K562 (cell line): ENCODE measurements around the gene P2RX3. TPM values are rescaled to one million over a fixed set of nuclear protein-coding genes. Genes with fewer than 3 reads are reported as not detected.

Experiments
- ATAC-seq: fragments of 200-7000 bp; cut with Tn5 transposase; 3 replicates; pipeline ENCODE4 v1.9.1; 2020; ENCODE audit warnings: moderate library complexity
- BruUV-seq: library from RNA; stranded (reverse); fragments of 400-500 nt; replicated peaks from 2 replicates; lab custom pipeline; 2021; lab: Mats Ljungman, UMichigan
- CTCF ChIA-PET: fragments of 300-600 bp; formaldehyde crosslinking; extraction: SDS; loops from one replicate; lab custom pipeline; 2021; ENCODE audit warnings: low intra/inter-chr PET ratio; lab: Yijun Ruan, JAX
- POLR2A ChIA-PET: fragments of 300-600, 350-650 bp; sonication (Branson Sonifier 250); formaldehyde crosslinking; extraction: SDS; loops from one replicate; lab custom pipeline; 2021; ENCODE audit warnings: antibody characterized with exemption, inconsistent platforms; lab: Yijun Ruan, JAX
- DNase-seq, 4 experiments: peaks; one replicate each; pipeline versions ENCODE4 v3.0.0 to v3.0.0-alpha.2; 2011 to 2018; ENCODE audit warnings: low spot score in 3 of 4, mixed read lengths in 3 of 4; ENCODE audit errors: extremely low read depth in 1 of 4
- FAIRE-seq: peaks from 2 replicates; lab custom pipeline; 2011; peaks lifted over from hg19 to GRCh38; lab: Jason Lieb, UNC
- H2AFZ ChIP-seq: 2 replicates; pipeline ENCODE4 v1.6.0; 2011; ENCODE audit warnings: low read depth, low read length, control low read depth, inconsistent platforms
- H3K27ac ChIP-seq: fragments of 200-600 bp; 3 replicates; pipeline ENCODE4 v1.8.0; 2011; ENCODE audit warnings: low read depth, mild to moderate bottlenecking, control low read depth, inconsistent platforms, low read length, moderate library complexity, mixed read lengths; ENCODE audit errors: extremely low read depth
- H3K27me3 ChIP-seq, 2 experiments: fragments of 300-600 bp in 1 of 2; 2 replicates in 1 of 2; 3 replicates in 1 of 2; pipeline versions ENCODE4 v1.6.0 to v1.8.0; 2011; ENCODE audit warnings: inconsistent platforms in 2 of 2, low read length in 2 of 2, mild to moderate bottlenecking in 1 of 2, mixed read lengths in 1 of 2, moderate library complexity in 1 of 2; ENCODE audit not compliant: control insufficient read depth in 2 of 2, insufficient read depth in 2 of 2
- H3K36me3 ChIP-seq: fragments of 300-600 bp; 3 replicates; pipeline ENCODE4 v1.8.0; 2011; ENCODE audit warnings: mild to moderate bottlenecking, low read length, inconsistent platforms; ENCODE audit not compliant: control insufficient read depth, insufficient read depth
- H3K4me1 ChIP-seq, 2 experiments: fragments of 200-600 bp in 1 of 2; replicated peaks in 1 of 2; 2 replicates in 1 of 2; 3 replicates in 1 of 2; pipeline versions ENCODE4 v1.5.1 to v1.8.0; 2011; ENCODE audit warnings: inconsistent platforms in 2 of 2, low read length in 2 of 2, mild to moderate bottlenecking in 1 of 2, mixed read lengths in 1 of 2, moderate library complexity in 1 of 2; ENCODE audit not compliant: control insufficient read depth in 2 of 2, insufficient read depth in 2 of 2
- H3K4me2 ChIP-seq: 2 replicates; pipeline ENCODE4 v1.6.1; 2011; ENCODE audit warnings: low read length, control low read depth, inconsistent platforms, mixed read lengths; ENCODE audit not compliant: insufficient read depth
- H3K4me3 ChIP-seq: fragments of 200-600 bp; sonication (generic), shearing (Covaris generic); 2 replicates; pipeline ENCODE4 v1.5.1; 2016; ENCODE audit warnings: control low read depth, inconsistent platforms
- H3K79me2 ChIP-seq: fragments of 200-600 bp; 3 replicates; pipeline ENCODE4 v1.8.0; 2011; ENCODE audit warnings: low read length, inconsistent platforms; ENCODE audit not compliant: control insufficient read depth, insufficient read depth
- H3K9ac ChIP-seq, 2 experiments: 2 replicates each; pipeline versions ENCODE4 v1.6.0 to v1.6.1; 2011; ENCODE audit warnings: low read depth in 2 of 2, low read length in 2 of 2, control low read depth in 1 of 2, inconsistent platforms in 1 of 2, mild to moderate bottlenecking in 1 of 2, mixed read lengths in 1 of 2; ENCODE audit not compliant: insufficient read depth in 1 of 2
- H3K9me1 ChIP-seq: one replicate; pipeline ENCODE4 v1.6.0; 2011; ENCODE audit warnings: inconsistent platforms, mild to moderate bottlenecking, low read length, moderate library complexity; ENCODE audit not compliant: control insufficient read depth, insufficient read depth
- H3K9me3 ChIP-seq: replicated peaks from 2 replicates; pipeline ENCODE4 v1.5.1; 2011; ENCODE audit warnings: low read depth, low read length, inconsistent platforms; ENCODE audit not compliant: control insufficient read depth, insufficient read depth
- H4K20me1 ChIP-seq: replicated peaks from 2 replicates; pipeline ENCODE4 v1.6.1; 2011; ENCODE audit warnings: low read length, inconsistent platforms, mixed read lengths; ENCODE audit not compliant: control insufficient read depth, insufficient read depth
- BDP1 ChIP-seq: IDR thresholded peaks from 3 replicates; pipeline ENCODE4 v1.6.1; 2011; ENCODE audit not compliant: insufficient read length, insufficient read depth
- BRCA1 ChIP-seq, 2 experiments: fragments of 450-650 bp in 1 of 2; sonication (generic) in 1 of 2; formaldehyde crosslinking in 1 of 2; IDR thresholded peaks; 2 replicates each; pipeline versions ENCODE4 v1.5.0 to v1.6.1; 2017 to 2020; ENCODE audit warnings: mild to moderate bottlenecking in 1 of 2, missing genetic modification reagents in 1 of 2
- EP400 ChIP-seq: fragments of 450-650 bp; IDR thresholded peaks from 2 replicates; pipeline ENCODE4 v1.6.1; 2017; ENCODE audit warnings: antibody characterized with exemption, mild to moderate bottlenecking, moderate library complexity
- STAG1 ChIP-seq: sonication (generic); formaldehyde crosslinking; IDR thresholded peaks from 2 replicates; pipeline ENCODE4 v1.5.0; 2020; ENCODE audit warnings: missing genetic modification reagents, borderline replicate concordance
- ZNF57 ChIP-seq: fragments of 450-650 bp; formaldehyde crosslinking; IDR thresholded peaks from 2 replicates; pipeline ENCODE4 v1.4.0; 2020; ENCODE audit warnings: mild to moderate bottlenecking, moderate library complexity
- WGBS: fragments of 100-300 bp; shearing (Covaris generic); methylation state at CpG from one replicate; pipeline ENCODE4 v1.1.6; 2016; ENCODE audit warnings: low coverage, mixed read lengths; ENCODE audit not compliant: insufficient coverage; ENCODE audit errors: missing lambda C conversion rate; 5-methylcytosine and 5-hydroxymethylcytosine counted together
- in situ Hi-C: fragments of 300-500 bp; cut with MboI; formaldehyde crosslinking; loops from 4 replicates; pipeline ENCODE4 v1.15.0; 2018; ENCODE audit warnings: inconsistent platforms, mixed read lengths
- intact Hi-C: fragments of 100-400 bp; cut with micrococcal nuclease; formaldehyde crosslinking; loops from 2 replicates; pipeline ENCODE4 v1.14.2; 2022
- polyA plus RNA-seq, 8 experiments: library from polyadenylated mRNA; depleted of rRNA in 4 of 8; stranded (reverse) in 5 of 8; unstranded in 3 of 8; fragments of >200 nt; fragmentation: Nextera tagmentation in 2 of 8; fragmentation: Illumina TruSeq in 1 of 8; extraction: Ambion mirVana in 2 of 8; extraction: Trizol in 1 of 8; gene quantifications; 2 replicates each; pipeline versions ENCODE4 v1.2.1 to v1.2.3, GENCODE V29; 2011 to 2014; ENCODE audit warnings: inconsistent platforms in 1 of 8, missing spikeins in 1 of 8
- total RNA-seq, 7 experiments: library from RNA; depleted of rRNA in 6 of 7; stranded (reverse); fragments of >200 nt in 6 of 7; fragmentation: Illumina TruSeq in 2 of 7; extraction: Trizol in 2 of 7; gene quantifications; 2 replicates each; pipeline versions ENCODE4 v1.2.1 to v1.2.3, GENCODE V29; 2011 to 2021; ENCODE audit warnings: low replicate concordance in 1 of 7

Gene P2RX3
- total and polyA plus RNA-seq, 9 of the 15 experiments (the other 6 are each of a cell fraction or from before 2014, with no cell fraction given), result not detected

- no peak overlapping the region for H3K4me2 ChIP-seq
- peaks cover 4% of the 10 kb centered on the region; the same call in 2 of the 3 replicates for H3K79me2 ChIP-seq
- TF ChIP-seq EP400 (no peak), ZNF57 (CRISPR knock-in tag) (no peak), STAG1 (CRISPR knock-in tag) (no peak), BRCA1 (IDR thresholded peaks at IDR 0.05) (no peak), BRCA1 (CRISPR knock-in tag; IDR thresholded peaks at IDR 0.05) (no peak), BDP1 (no peak)
- H3K36me3 ChIP-seq, result peaks cover 92% of the 10 kb centered on the region
- H3K4me3 ChIP-seq, result no peak overlapping the region
- WGBS, result 77% methylated on average over 4 of the region's 8 CpGs
- intact Hi-C loops, result no loop called here
- FAIRE-seq (no peak), DNase-seq (no peak), ATAC-seq (no peak)
- H3K9ac ChIP-seq, result no peak overlapping the region
- H4K20me1 ChIP-seq, result peaks cover 22% of the 10 kb centered on the region
- peaks cover 25 to 48% of the 10 kb centered on the region in 2 experiments for H3K4me1 ChIP-seq
- no TSS peak for BruUV-seq
- CTCF ChIA-PET, result no interaction called here
- H3K27me3 ChIP-seq, result no peaks in the 10 kb centered on the region
- H3K27ac ChIP-seq, result no peak overlapping the region
- H2AFZ ChIP-seq, result no peak overlapping the region
- peaks cover 7% of the 10 kb centered on the region for H3K9me1 ChIP-seq
- H3K9me3 ChIP-seq, result no peaks in the 10 kb centered on the region
- POLR2A ChIA-PET, result interaction anchor here (0.9 to 5.0 kb wide), 2 partner anchors 9 to 349 kb away, joined by 3 to 68 read pairs; partner anchors contain the start of gene TNKS1BP1
- in situ Hi-C loops, result no loop called here
Measured at GRCh38 chr11:57313788-57314135, 24.4 kb upstream of the P2RX3 start.
